ENCODE measurements around the gene YIF1A. TPM values are rescaled to one million over a fixed set of nuclear protein-coding genes. Genes with fewer than 3 reads are reported as not detected.
"Not testable (repeated sequence)": the region's sequence is repeated elsewhere in the genome, so short reads cannot be mapped to it uniquely, and the experiment has no call there.

The YIF1A gene
- total and polyA plus RNA-seq, 4 donors, result 46.6 to 128 (median 114) TPM

- DNase-seq, result peak; percentile 99 to 100 (median 100)
- Histone ChIP-seq H3K4me1 (ENCODE audit: control insufficient read depth in 5 of 5, insufficient read depth in 5 of 5, low read length in 5 of 5) (peaks cover 0 to 30% (median 7%) of the 10 kb centered on the region in 5 donors), H3K27me3 (ENCODE audit: control insufficient read depth in 3 of 3, insufficient read depth in 3 of 3, low read length in 2 of 3) (no peaks in the 10 kb centered on the region), H3K4me3 (peak overlapping the region; percentile 29), H3K9ac (ENCODE audit: insufficient read depth in 1 of 2, low read length in 2 of 2) (peak overlapping the region in 1 of 2 donors; percentile 82), H3K27ac (ENCODE audit: low read depth in 1 of 2, low read length in 1 of 2) (peak overlapping the region; percentile 84 to 89), H3K36me3 (ENCODE audit: control insufficient read depth in 4 of 4, insufficient read depth in 4 of 4, low read length in 4 of 4) (peaks cover 0 to 3% (median 0%) of the 10 kb centered on the region in 4 donors), H3K9me3 (ENCODE audit: control insufficient read depth in 4 of 4, insufficient read depth in 3 of 4, low read length in 3 of 4) (no peaks in the 10 kb centered on the region)
- peak; percentile 88 for ATAC-seq (ENCODE audit: insufficient read depth, low FRiP score)
- WGBS, 2 donors, result 2 to 3% methylated on average over 50 to 52 of the region's 52 CpGs
- no peak for TF ChIP-seq CTCF (IDR thresholded peaks at IDR 0.05; ENCODE audit: control extremely low read depth, extremely low read depth)
These were observed 23.8 kb upstream of the YIF1A start for GRCh38 chr11:66312549-66313320.

- Histone ChIP-seq H3K9me3 (ENCODE audit: control insufficient read depth in 4 of 4, insufficient read depth in 3 of 4, low read length in 3 of 4) (no peaks in the 10 kb centered on the region), H3K27ac (ENCODE audit: low read depth in 1 of 2, low read length in 1 of 2) (peak overlapping the region; percentile 84 to 89), H3K9ac (ENCODE audit: insufficient read depth in 1 of 2, low read length in 2 of 2) (peak overlapping the region in 1 of 2 donors; percentile 82), H3K36me3 (ENCODE audit: control insufficient read depth in 4 of 4, insufficient read depth in 4 of 4, low read length in 4 of 4) (peaks cover 0 to 3% (median 0%) of the 10 kb centered on the region in 4 donors), H3K4me3 (peak overlapping the region; percentile 29), H3K4me1 (ENCODE audit: control insufficient read depth in 5 of 5, insufficient read depth in 5 of 5, low read length in 5 of 5) (peaks cover 0 to 23% (median 0%) of the 10 kb centered on the region in 5 donors), H3K27me3 (ENCODE audit: control insufficient read depth in 3 of 3, insufficient read depth in 3 of 3, low read length in 2 of 3) (peaks cover 0 to 3% (median 0%) of the 10 kb centered on the region in 3 donors)
- peak; percentile 79 for ATAC-seq (ENCODE audit: insufficient read depth, low FRiP score)
- TF ChIP-seq CTCF (IDR thresholded peaks at IDR 0.05; ENCODE audit: control extremely low read depth, extremely low read depth), result peak; percentile 97
- DNase-seq, result peak; percentile 94 to 95 (median 94)
- 1% methylated on average over 43 to 44 of the region's 44 CpGs for WGBS, 2 donors
These were observed 23.1 kb upstream of the YIF1A start for GRCh38 chr11:66311965-66312548.

- Histone ChIP-seq H3K4me1 (ENCODE audit: control insufficient read depth in 5 of 5, insufficient read depth in 5 of 5, low read length in 5 of 5) (peaks cover 0 to 23% (median 0%) of the 10 kb centered on the region in 5 donors), H3K4me3 (no peak overlapping the region), H3K9ac (ENCODE audit: insufficient read depth in 1 of 2, low read length in 2 of 2) (peak overlapping the region in 1 of 2 donors; percentile 82), H3K27ac (ENCODE audit: low read depth in 1 of 2, low read length in 1 of 2) (peak overlapping the region in 1 of 2 donors; percentile 89), H3K27me3 (ENCODE audit: control insufficient read depth in 3 of 3, insufficient read depth in 3 of 3, low read length in 2 of 3) (peaks cover 0 to 3% (median 0%) of the 10 kb centered on the region in 3 donors), H3K9me3 (ENCODE audit: control insufficient read depth in 4 of 4, insufficient read depth in 3 of 4, low read length in 3 of 4) (no peaks in the 10 kb centered on the region), H3K36me3 (ENCODE audit: control insufficient read depth in 4 of 4, insufficient read depth in 4 of 4, low read length in 4 of 4) (peaks cover 0 to 3% (median 0%) of the 10 kb centered on the region in 4 donors)
- no peak for DNase-seq
- whole genome bisulfite sequencing, 2 donors, result 26 to 27% methylated on average over 26 of the region's 26 CpGs
- TF ChIP-seq CTCF (IDR thresholded peaks at IDR 0.05; ENCODE audit: control extremely low read depth, extremely low read depth), result no peak
- no peak for ATAC-seq (ENCODE audit: insufficient read depth, low FRiP score)
These were observed 22.6 kb upstream of the YIF1A start for GRCh38 chr11:66311470-66311964.

GRCh38 chr11:66310803-66311440 is 22.0 kb upstream of the YIF1A start:
- H3K27ac ChIP-seq (ENCODE audit: low read depth in 1 of 2, low read length in 1 of 2); H3K4me3 ChIP-seq; H3K36me3 ChIP-seq (ENCODE audit: control insufficient read depth in 4 of 4, insufficient read depth in 4 of 4, low read length in 4 of 4); H3K9ac ChIP-seq (ENCODE audit: insufficient read depth in 1 of 2, low read length in 2 of 2); DNase-seq; H3K27me3 ChIP-seq (ENCODE audit: control insufficient read depth in 3 of 3, insufficient read depth in 3 of 3, low read length in 2 of 3); H3K9me3 ChIP-seq (ENCODE audit: control insufficient read depth in 4 of 4, insufficient read depth in 3 of 4, low read length in 3 of 4); ATAC-seq (ENCODE audit: insufficient read depth, low FRiP score): not testable (repeated sequence)
- 87 to 88% methylated on average over 18 of the region's 18 CpGs for WGBS, 2 donors
- peaks cover 0 to 23% (median 0%) of the 10 kb centered on the region in 5 donors for H3K4me1 ChIP-seq (ENCODE audit: control insufficient read depth in 5 of 5, insufficient read depth in 5 of 5, low read length in 5 of 5)

All from lung (tissue), 12 donors.